ENCODE measurements around the gene NOXA1.

The NOXA1 gene

DNA sequence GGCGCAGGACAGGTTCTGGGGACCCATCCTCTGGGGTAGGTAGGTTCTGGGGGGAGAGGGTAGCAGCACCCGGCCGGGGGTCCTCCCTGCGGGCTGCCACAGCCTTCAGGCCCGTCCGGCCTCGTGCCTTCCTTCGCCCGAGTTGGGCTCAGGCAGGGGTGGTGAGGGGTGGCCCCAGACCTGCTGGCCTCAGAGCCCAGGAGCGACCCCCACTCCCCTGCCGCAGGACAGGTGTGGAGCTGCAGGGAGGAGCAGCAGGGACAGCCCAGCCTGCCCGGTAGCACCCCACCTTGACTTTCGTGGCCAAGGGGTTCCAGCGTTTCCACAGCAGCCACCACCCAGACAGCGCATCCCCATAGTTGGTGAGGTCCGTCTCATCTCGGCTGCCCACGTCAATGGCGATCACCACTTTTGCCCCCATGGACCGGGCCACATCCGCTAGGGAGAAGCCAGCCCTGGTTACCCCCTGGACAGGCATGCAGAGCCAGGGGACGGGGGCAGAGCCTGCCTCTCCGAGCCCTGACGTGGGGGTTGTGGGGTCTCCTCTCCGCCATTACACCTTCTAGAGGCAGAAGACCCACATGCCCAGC, 39.3 kb downstream of the NOXA1 start:
- no peaks in the 10 kb centered on the region for H3K4me1 Mint-ChIP-seq
- no peak overlapping the region for H3K27ac Mint-ChIP-seq
- TF ChIP-seq, protein P1, sequence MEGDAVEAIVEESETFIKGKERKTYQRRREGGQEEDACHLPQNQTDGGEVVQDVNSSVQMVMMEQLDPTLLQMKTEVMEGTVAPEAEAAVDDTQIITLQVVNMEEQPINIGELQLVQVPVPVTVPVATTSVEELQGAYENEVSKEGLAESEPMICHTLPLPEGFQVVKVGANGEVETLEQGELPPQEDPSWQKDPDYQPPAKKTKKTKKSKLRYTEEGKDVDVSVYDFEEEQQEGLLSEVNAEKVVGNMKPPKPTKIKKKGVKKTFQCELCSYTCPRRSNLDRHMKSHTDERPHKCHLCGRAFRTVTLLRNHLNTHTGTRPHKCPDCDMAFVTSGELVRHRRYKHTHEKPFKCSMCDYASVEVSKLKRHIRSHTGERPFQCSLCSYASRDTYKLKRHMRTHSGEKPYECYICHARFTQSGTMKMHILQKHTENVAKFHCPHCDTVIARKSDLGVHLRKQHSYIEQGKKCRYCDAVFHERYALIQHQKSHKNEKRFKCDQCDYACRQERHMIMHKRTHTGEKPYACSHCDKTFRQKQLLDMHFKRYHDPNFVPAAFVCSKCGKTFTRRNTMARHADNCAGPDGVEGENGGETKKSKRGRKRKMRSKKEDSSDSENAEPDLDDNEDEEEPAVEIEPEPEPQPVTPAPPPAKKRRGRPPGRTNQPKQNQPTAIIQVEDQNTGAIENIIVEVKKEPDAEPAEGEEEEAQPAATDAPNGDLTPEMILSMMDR (IDR thresholded peaks at IDR 0.05; ENCODE audit: unreplicated experiment in 3 of 3) = no peak
- H3K27me3 Mint-ChIP-seq (ENCODE audit: low read depth) = peaks cover 15% of the 10 kb centered on the region
- H3K36me3 Mint-ChIP-seq (ENCODE audit: low read depth) = no peaks in the 10 kb centered on the region
- H3K4me3 Mint-ChIP-seq = no peak overlapping the region
- no peaks in the 10 kb centered on the region for H3K9me3 Mint-ChIP-seq

- no peaks in the 10 kb centered on the region for H3K36me3 Mint-ChIP-seq (ENCODE audit: low read depth)
- H3K27me3 Mint-ChIP-seq (ENCODE audit: low read depth) = peaks cover 16% of the 10 kb centered on the region
- TF ChIP-seq, protein P1 (IDR thresholded peaks at IDR 0.05; ENCODE audit: unreplicated experiment in 3 of 3) = no peak
- H3K4me1 Mint-ChIP-seq = no peaks in the 10 kb centered on the region
- no peaks in the 10 kb centered on the region for H3K9me3 Mint-ChIP-seq
- no peak overlapping the region for H3K4me3 Mint-ChIP-seq
- H3K27ac Mint-ChIP-seq = no peak overlapping the region
Measured at GRCh38 chr9:137462986-137463930, 40.1 kb downstream of the NOXA1 start.

DNA sequence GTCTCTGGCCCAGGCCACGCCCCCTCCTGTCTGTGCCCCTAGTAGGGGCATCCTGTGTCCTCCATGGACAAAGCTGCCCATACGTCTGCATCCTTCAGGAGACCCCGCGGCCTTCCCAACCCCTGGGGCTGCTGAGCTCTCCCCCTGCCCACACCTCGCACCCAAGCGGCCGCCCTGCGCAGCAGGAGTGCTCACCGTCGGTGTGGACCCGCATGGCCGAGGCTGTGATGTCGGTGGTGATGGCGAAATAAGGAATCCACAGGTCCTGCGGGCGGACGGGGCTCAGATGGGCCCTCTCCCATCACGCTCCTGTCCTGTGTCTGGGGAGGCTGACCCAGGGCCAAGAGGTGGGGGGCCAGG, 40.7 kb downstream of the NOXA1 start:
- Mint-ChIP-seq H3K27ac (no peak overlapping the region), H3K9me3 (no peaks in the 10 kb centered on the region), H3K27me3 (ENCODE audit: low read depth) (peaks cover 18% of the 10 kb centered on the region), H3K4me1 (no peaks in the 10 kb centered on the region), H3K4me3 (no peak overlapping the region), H3K36me3 (ENCODE audit: low read depth) (no peaks in the 10 kb centered on the region)
- TF ChIP-seq, protein P1 (IDR thresholded peaks at IDR 0.05; ENCODE audit: unreplicated experiment in 3 of 3) = no peak

- Mint-ChIP-seq H3K36me3 (ENCODE audit: low read depth) (no peaks in the 10 kb centered on the region), H3K9me3 (no peaks in the 10 kb centered on the region), H3K4me3 (no peak overlapping the region), H3K4me1 (no peaks in the 10 kb centered on the region), H3K27me3 (ENCODE audit: low read depth) (peaks cover 21% of the 10 kb centered on the region), H3K27ac (no peak overlapping the region)
- TF ChIP-seq, protein P1 (IDR thresholded peaks at IDR 0.05; ENCODE audit: unreplicated experiment in 3 of 3) = no peak
Measured at GRCh38 chr9:137464291-137464999, 41.3 kb downstream of the NOXA1 start.

DNA sequence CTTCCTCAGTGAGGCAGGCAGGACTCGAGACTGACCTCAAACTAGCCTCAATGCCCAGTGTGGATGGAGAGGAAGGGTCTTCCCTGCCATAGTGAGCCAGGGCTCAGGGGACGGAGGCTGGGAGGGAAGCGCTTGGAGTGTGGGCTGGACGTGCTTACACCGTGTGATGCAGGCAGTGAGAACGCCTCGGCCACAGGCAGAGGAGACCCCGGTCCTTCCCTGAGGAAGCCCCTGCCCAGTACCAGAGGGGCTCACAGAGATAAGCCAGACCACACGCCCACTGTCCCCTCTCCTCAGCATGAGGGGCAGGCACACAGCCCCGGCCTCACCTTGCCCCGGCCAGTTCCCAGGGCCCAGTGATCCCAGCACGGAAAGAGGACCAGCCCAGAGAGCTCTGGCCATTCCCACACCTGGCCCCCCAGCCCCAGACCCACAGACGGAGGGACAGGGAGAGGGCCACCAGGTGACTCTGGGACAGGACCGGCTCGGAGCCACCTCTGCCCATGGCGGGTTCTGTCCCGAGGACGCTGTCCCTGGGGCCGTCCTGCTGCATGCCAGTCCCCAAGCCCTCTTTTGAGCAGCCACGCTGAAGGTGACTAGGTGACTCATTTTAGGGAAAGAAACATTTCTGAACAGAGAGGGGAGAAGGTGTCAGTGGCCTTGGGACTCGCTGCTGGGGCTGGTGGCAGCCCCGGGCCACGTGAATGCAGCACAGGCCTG, 42.0 kb downstream of the NOXA1 start:
- H3K9me3 Mint-ChIP-seq = no peaks in the 10 kb centered on the region
- H3K4me1 Mint-ChIP-seq = no peaks in the 10 kb centered on the region
- no peak overlapping the region for H3K27ac Mint-ChIP-seq
- H3K27me3 Mint-ChIP-seq (ENCODE audit: low read depth) = peaks cover 21% of the 10 kb centered on the region
- TF ChIP-seq, protein P1 (IDR thresholded peaks at IDR 0.05; ENCODE audit: unreplicated experiment in 3 of 3) = no peak
- no peaks in the 10 kb centered on the region for H3K36me3 Mint-ChIP-seq (ENCODE audit: low read depth)
- H3K4me3 Mint-ChIP-seq = no peak overlapping the region
